ENCODE results near the gene PTDSS2. TPM values are rescaled to one million over a fixed set of nuclear protein-coding genes. Genes with fewer than 3 reads are reported as not detected.
A peak's percentile ranks its signal among the peaks of the same experiment; 100 is the strongest.

The PTDSS2 gene
- total and polyA plus RNA-seq, 2 of the 13 experiments (the other 11 are each of a cell fraction or from before 2014, with no cell fraction given): 21.7 to 26.4 TPM

GRCh38 chr11:506995-507726, 57.1 kb downstream of the PTDSS2 start, which contains the start of gene RNH1 (continued):
- TF ChIP-seq, protein P1, sequence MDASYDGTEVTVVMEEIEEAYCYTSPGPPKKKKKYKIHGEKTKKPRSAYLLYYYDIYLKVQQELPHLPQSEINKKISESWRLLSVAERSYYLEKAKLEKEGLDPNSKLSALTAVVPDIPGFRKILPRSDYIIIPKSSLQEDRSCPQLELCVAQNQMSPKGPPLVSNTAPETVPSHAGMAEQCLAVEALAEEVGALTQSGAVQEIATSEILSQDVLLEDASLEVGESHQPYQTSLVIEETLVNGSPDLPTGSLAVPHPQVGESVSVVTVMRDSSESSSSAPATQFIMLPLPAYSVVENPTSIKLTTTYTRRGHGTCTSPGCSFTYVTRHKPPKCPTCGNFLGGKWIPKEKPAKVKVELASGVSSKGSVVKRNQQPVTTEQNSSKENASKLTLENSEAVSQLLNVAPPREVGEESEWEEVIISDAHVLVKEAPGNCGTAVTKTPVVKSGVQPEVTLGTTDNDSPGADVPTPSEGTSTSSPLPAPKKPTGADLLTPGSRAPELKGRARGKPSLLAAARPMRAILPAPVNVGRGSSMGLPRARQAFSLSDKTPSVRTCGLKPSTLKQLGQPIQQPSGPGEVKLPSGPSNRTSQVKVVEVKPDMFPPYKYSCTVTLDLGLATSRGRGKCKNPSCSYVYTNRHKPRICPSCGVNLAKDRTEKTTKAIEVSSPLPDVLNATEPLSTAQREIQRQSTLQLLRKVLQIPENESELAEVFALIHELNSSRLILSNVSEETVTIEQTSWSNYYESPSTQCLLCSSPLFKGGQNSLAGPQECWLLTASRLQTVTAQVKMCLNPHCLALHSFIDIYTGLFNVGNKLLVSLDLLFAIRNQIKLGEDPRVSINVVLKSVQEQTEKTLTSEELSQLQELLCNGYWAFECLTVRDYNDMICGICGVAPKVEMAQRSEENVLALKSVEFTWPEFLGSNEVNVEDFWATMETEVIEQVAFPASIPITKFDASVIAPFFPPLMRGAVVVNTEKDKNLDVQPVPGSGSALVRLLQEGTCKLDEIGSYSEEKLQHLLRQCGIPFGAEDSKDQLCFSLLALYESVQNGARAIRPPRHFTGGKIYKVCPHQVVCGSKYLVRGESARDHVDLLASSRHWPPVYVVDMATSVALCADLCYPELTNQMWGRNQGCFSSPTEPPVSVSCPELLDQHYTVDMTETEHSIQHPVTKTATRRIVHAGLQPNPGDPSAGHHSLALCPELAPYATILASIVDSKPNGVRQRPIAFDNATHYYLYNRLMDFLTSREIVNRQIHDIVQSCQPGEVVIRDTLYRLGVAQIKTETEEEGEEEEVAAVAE (CRISPR knock-in tag; IDR thresholded peaks at IDR 0.05; ENCODE audit: borderline replicate concordance): no peak
- TF ChIP-seq ATF5 (CRISPR knock-in tag; IDR thresholded peaks at IDR 0.05; ENCODE audit: low read depth) (no peak), CHD4 (IDR thresholded peaks at IDR 0.05; ENCODE audit: borderline replicate concordance, low read length) (no peak), ZIK1 (CRISPR knock-in tag; IDR thresholded peaks at IDR 0.05; ENCODE audit: borderline replicate concordance, low read depth) (0 out of 2 replicates have a peak, but pooled peaks have one; percentile 16), ZNF329 (CRISPR knock-in tag; IDR thresholded peaks at IDR 0.05; ENCODE audit: low read depth) (peak; percentile 64; the same call in 1 of the 2 replicates), ZNF263 (CRISPR knock-in tag; IDR thresholded peaks at IDR 0.05) (no peak), MATR3 (CRISPR knock-in tag; IDR thresholded peaks at IDR 0.05) (no peak), ZNF510 (CRISPR knock-in tag; IDR thresholded peaks at IDR 0.05; ENCODE audit: low read depth) (no peak), FOXK1 (CRISPR knock-in tag; IDR thresholded peaks at IDR 0.05; ENCODE audit: borderline replicate concordance, low read depth) (no peak), KLF11 (CRISPR knock-in tag; IDR thresholded peaks at IDR 0.05) (no peak), ZNF709 (CRISPR knock-in tag; IDR thresholded peaks at IDR 0.05) (no peak), SNAI1 (CRISPR knock-in tag; IDR thresholded peaks at IDR 0.05; ENCODE audit: borderline replicate concordance) (0 out of 2 replicates have a peak, but pooled peaks have one; percentile 6), ZNF607 (CRISPR knock-in tag; IDR thresholded peaks at IDR 0.05; ENCODE audit: borderline replicate concordance) (0 out of 2 replicates have a peak, but pooled peaks have one; percentile 3), WIZ (CRISPR knock-in tag; IDR thresholded peaks at IDR 0.05) (no peak), TMF1 (CRISPR knock-in tag; IDR thresholded peaks at IDR 0.05; ENCODE audit: low read depth) (peak; percentile 59; the same call in 1 of the 2 replicates), ZBED4 (CRISPR knock-in tag; IDR thresholded peaks at IDR 0.05; ENCODE audit: borderline replicate concordance) (no peak), SIX4 (CRISPR knock-in tag; IDR thresholded peaks at IDR 0.05) (no peak)
- TF ChIP-seq, protein P2, sequence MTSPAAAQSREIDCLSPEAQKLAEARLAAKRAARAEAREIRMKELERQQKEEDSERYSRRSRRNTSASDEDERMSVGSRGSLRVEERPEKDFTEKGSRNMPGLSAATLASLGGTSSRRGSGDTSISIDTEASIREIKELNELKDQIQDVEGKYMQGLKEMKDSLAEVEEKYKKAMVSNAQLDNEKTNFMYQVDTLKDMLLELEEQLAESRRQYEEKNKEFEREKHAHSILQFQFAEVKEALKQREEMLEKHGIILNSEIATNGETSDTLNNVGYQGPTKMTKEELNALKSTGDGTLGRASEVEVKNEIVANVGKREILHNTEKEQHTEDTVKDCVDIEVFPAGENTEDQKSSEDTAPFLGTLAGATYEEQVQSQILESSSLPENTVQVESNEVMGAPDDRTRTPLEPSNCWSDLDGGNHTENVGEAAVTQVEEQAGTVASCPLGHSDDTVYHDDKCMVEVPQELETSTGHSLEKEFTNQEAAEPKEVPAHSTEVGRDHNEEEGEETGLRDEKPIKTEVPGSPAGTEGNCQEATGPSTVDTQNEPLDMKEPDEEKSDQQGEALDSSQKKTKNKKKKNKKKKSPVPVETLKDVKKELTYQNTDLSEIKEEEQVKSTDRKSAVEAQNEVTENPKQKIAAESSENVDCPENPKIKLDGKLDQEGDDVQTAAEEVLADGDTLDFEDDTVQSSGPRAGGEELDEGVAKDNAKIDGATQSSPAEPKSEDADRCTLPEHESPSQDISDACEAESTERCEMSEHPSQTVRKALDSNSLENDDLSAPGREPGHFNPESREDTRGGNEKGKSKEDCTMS (CRISPR knock-in tag; conservative IDR thresholded peaks at IDR 0.05): no peak
